Osteoblast (primary cell): ENCODE data around the gene RPUSD3. TPM values are rescaled to one million over a fixed set of nuclear protein-coding genes. Genes with fewer than 3 reads are reported as not detected.

ENCODE experiments used
- DNase-seq: peaks from one replicate; pipeline ENCODE4 v3.0.0; 2011; ENCODE audit warnings: low spot score, mixed read lengths; ENCODE audit not compliant: insufficient read length; ENCODE audit errors: missing footprints
- H2AFZ ChIP-seq: 2 replicates; pipeline ENCODE4 v1.6.0; 2011; ENCODE audit warnings: mild to moderate bottlenecking, low read length
- H3K27ac ChIP-seq: 2 replicates; pipeline ENCODE4 v1.5.1; 2011; ENCODE audit warnings: mild to moderate bottlenecking, low read depth, low read length, moderate library complexity
- H3K27me3 ChIP-seq: 2 replicates; pipeline ENCODE4 v1.6.0; 2012; ENCODE audit warnings: mild to moderate bottlenecking, control low read depth, inconsistent platforms, low read length, moderate library complexity; ENCODE audit not compliant: insufficient read depth
- H3K36me3 ChIP-seq: 2 replicates; pipeline ENCODE4 v1.5.1; 2011; ENCODE audit warnings: mild to moderate bottlenecking, low read length, control low read depth, moderate library complexity; ENCODE audit not compliant: insufficient read depth
- H3K4me1 ChIP-seq: 2 replicates; pipeline ENCODE4 v1.5.1; 2011; ENCODE audit warnings: mild to moderate bottlenecking, low read length, control low read depth, moderate library complexity; ENCODE audit not compliant: insufficient read depth
- H3K4me2 ChIP-seq: 2 replicates; pipeline ENCODE4 v1.6.0; 2011; ENCODE audit warnings: mild to moderate bottlenecking, low read length; ENCODE audit not compliant: insufficient read depth
- H3K4me3 ChIP-seq: fragments of 200-600 bp; sonication (generic); 3 replicates; pipeline ENCODE4 v1.5.1; 2012; ENCODE audit warnings: mild to moderate bottlenecking, low read length, inconsistent platforms; ENCODE audit not compliant: insufficient read depth
- H3K79me2 ChIP-seq: 2 replicates; pipeline ENCODE4 v1.6.0; 2012; ENCODE audit warnings: mild to moderate bottlenecking, low read length, control low read depth, inconsistent platforms; ENCODE audit not compliant: insufficient read depth
- H3K9me3 ChIP-seq: 2 replicates; pipeline ENCODE4 v1.5.1; 2011; ENCODE audit warnings: low read depth, low read length, control low read depth
- H4K20me1 ChIP-seq: 2 replicates; pipeline ENCODE4 v1.6.0; 2012; ENCODE audit warnings: mild to moderate bottlenecking, low read length, control low read depth; ENCODE audit not compliant: insufficient read depth
- total RNA-seq: library from RNA; depleted of rRNA; stranded (reverse); fragments of >200 nt; gene quantifications from 2 replicates; pipeline ENCODE4 v1.2.3, GENCODE V29; 2012
- TF ChIP-seq, protein P1 (sequence below): IDR thresholded peaks from 2 replicates; pipeline ENCODE4 v1.5.1; 2011; ENCODE audit warnings: mild to moderate bottlenecking, low read depth, low read length, moderate library complexity; ENCODE audit errors: extremely low read depth

RPUSD3 gene
- total RNA-seq, 1 donor = 19.2 TPM

- H3K27me3 ChIP-seq = no peaks in the 10 kb centered on the region
- no peaks in the 10 kb centered on the region for H3K9me3 ChIP-seq
- no peak overlapping the region for H3K27ac ChIP-seq
- DNase-seq = no peak
- H3K4me2 ChIP-seq = no peak overlapping the region
- H3K79me2 ChIP-seq = peaks cover 69% of the 10 kb centered on the region
- H2AFZ ChIP-seq = no peak overlapping the region
- peaks cover 31% of the 10 kb centered on the region for H4K20me1 ChIP-seq
- peaks cover 41% of the 10 kb centered on the region for H3K36me3 ChIP-seq
- H3K4me3 ChIP-seq = no peak overlapping the region
- peaks cover 12% of the 10 kb centered on the region for H3K4me1 ChIP-seq
- TF ChIP-seq, protein P1, sequence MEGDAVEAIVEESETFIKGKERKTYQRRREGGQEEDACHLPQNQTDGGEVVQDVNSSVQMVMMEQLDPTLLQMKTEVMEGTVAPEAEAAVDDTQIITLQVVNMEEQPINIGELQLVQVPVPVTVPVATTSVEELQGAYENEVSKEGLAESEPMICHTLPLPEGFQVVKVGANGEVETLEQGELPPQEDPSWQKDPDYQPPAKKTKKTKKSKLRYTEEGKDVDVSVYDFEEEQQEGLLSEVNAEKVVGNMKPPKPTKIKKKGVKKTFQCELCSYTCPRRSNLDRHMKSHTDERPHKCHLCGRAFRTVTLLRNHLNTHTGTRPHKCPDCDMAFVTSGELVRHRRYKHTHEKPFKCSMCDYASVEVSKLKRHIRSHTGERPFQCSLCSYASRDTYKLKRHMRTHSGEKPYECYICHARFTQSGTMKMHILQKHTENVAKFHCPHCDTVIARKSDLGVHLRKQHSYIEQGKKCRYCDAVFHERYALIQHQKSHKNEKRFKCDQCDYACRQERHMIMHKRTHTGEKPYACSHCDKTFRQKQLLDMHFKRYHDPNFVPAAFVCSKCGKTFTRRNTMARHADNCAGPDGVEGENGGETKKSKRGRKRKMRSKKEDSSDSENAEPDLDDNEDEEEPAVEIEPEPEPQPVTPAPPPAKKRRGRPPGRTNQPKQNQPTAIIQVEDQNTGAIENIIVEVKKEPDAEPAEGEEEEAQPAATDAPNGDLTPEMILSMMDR = no peak
These were observed 49.4 kb downstream of the RPUSD3 start for GRCh38 chr3:9794400-9794799.

DNA sequence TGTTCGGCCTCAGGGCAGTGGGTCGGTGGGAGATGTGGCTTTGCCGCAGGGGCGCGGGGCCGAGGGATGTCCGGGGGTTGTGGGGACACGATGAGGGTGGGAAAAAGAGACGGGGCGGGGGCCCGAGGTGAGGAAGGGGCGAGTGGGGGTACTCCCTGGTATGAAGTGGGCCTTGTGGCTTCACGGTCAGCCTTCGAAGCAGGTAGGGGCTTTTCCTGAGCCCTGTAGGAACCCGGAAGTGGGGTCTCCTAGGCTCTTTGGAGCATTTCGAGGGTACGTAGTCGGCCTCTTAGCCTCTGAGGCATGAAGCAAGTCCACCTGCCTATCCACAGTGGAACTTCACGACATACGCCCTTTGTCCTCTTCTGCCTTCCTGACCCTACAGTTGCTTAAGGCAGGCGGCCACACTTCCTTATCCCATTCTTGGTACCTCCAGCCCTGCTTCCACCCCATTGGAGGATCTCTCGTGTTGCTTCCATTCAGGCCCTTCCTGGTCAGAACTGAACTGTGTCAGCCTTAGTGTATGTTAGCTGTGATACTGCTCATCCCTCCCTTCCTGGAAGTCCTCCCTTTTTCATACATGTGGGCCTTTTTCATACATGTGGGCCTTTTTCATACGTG lies 50.5 kb downstream of the RPUSD3 start:
- Histone ChIP-seq H3K4me2 (peak overlapping the region; percentile 99), H4K20me1 (peaks cover 26% of the 10 kb centered on the region), H3K4me3 (peak overlapping the region; percentile 91), H2AFZ (peak overlapping the region; percentile 78), H3K36me3 (peaks cover 34% of the 10 kb centered on the region), H3K79me2 (peaks cover 63% of the 10 kb centered on the region), H3K27ac (peak overlapping the region; percentile 93), H3K4me1 (peaks cover 12% of the 10 kb centered on the region), H3K9me3 (no peaks in the 10 kb centered on the region), H3K27me3 (no peaks in the 10 kb centered on the region)
- peak; percentile 89 for DNase-seq
- TF ChIP-seq, protein P1 = no peak

DNA sequence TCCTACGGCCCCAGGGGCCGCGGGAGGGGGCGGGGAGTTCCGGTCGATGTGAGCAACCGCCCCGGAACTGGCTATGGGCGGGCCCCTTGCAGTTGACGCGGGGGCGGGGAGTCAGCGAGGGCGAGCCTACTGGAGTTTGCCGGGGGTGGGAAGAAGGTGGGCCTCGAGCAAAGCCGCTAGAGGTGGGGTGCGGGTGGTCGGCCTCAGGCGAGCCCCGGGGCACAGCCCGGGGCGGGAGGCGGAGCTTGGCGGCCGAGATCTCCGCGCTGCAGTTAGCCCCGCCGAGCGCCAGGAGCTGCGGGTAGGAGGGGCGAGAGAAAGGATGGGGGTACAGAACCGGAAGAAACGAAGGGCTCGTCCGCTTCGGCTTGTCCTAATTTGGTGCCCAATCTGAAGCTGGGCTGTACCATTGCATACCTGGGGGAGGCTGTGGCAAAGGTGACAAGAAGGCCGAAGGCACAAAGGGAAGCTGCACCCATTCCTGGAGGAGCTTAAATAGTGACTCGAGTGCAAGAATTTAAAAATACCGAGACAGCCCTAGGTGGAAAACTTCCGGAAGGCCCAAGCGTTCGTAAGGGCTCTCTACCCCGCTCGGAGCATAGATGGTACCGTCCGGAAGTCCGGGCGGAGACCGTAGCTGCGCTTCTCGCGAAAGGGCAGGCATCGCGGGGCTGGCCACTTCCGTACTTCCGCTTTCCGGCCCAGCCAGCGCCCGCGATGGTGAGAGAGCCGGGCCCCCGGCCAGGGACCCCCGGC lies 51.2 kb downstream of the RPUSD3 start, which contains the start of the genes ARPC4 and TADA3:
ARPC4 (plus strand) TSS at position 678 of the 756 bp plus-strand sequence; CDS start at position 718, 40 bp downstream.
TADA3 (minus strand) TSS at position 69 of the 756 bp plus-strand sequence. CDS start 1,007 bp downstream, outside the sequence.
- H2AFZ ChIP-seq = peak within 1 kb of the TSS; percentile 78
- TF ChIP-seq, protein P1 = no peak
- H3K36me3 ChIP-seq = peaks cover 30% of the 10 kb centered on the region
- peak within 1 kb of the TSS; percentile 91 for H3K4me3 ChIP-seq
- no peaks in the 10 kb centered on the region for H3K9me3 ChIP-seq
- H3K27ac ChIP-seq = peak within 1 kb of the TSS; percentile 93
- DNase-seq = peak; percentile 98
- peaks cover 12% of the 10 kb centered on the region for H3K4me1 ChIP-seq
- peaks cover 20% of the 10 kb centered on the region for H4K20me1 ChIP-seq
- H3K27me3 ChIP-seq = no peaks in the 10 kb centered on the region
- peaks cover 57% of the 10 kb centered on the region for H3K79me2 ChIP-seq
- peak within 1 kb of the TSS; percentile 99 for H3K4me2 ChIP-seq

DNA sequence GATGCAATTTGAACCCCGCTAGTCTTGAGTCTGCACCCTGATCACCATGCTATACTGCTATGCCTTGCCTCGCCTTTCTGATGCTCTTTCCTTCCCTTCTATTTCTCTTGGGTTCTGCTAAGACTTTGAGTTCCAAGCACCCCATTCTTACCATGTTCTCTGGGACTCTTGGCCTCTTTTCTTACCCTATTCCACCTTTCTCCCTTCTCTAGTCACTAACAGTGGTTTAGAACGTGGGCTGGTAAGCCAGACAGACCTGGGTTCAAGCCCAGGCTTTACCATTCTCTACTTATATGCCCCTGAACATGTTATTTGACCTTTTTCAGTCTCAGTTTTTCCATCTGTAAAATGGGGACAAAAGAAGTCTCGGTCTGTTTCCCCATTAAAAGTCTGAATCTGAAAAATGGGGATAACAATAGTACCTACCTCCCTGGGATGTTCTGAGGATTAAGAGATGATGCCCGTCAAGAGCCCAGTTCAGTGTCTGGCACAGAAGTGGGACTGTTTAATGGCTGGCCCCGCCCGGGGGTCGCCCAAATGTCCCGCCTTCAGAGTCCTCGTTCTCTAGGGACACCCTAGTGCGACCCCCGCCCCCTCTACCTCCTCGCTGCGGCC lies 51.9 kb downstream of the RPUSD3 start:
- Histone ChIP-seq H3K4me2 (peak overlapping the region; percentile 99), H3K27ac (peak overlapping the region; percentile 93), H3K4me1 (peaks cover 12% of the 10 kb centered on the region), H3K36me3 (peaks cover 33% of the 10 kb centered on the region), H3K4me3 (peak overlapping the region; percentile 91), H3K79me2 (peaks cover 50% of the 10 kb centered on the region), H4K20me1 (peaks cover 14% of the 10 kb centered on the region), H3K9me3 (no peaks in the 10 kb centered on the region), H2AFZ (peak overlapping the region; percentile 73), H3K27me3 (no peaks in the 10 kb centered on the region)
- DNase-seq = peak; percentile 9
- TF ChIP-seq, protein P1 = no peak
